Endothelial cell of umbilical vein (primary cell): ENCODE data around the gene ANKRD34C. TPM values are rescaled to one million over a fixed set of nuclear protein-coding genes. Genes with fewer than 3 reads are reported as not detected.

ENCODE experiments used
- BruUV-seq: library from RNA; stranded (reverse); fragments of 400-500 nt; replicated peaks from 2 replicates; lab custom pipeline; 2021; lab: Mats Ljungman, UMichigan
- CTCF ChIA-PET: fragments of 300-600, 350-600 bp; sonication (Branson Sonifier 250); formaldehyde crosslinking; loops from one replicate; lab custom pipeline; 2021; ENCODE audit warnings: antibody characterized with exemption, inconsistent platforms; lab: Charles Lee
- POLR2A ChIA-PET: fragments of 300-600, 350-600 bp; sonication (Branson Sonifier 250); formaldehyde crosslinking; loops from one replicate; lab custom pipeline; 2021; ENCODE audit warnings: antibody characterized with exemption, inconsistent platforms; lab: Charles Lee
- DNase-seq: peaks from one replicate; pipeline ENCODE4 v3.0.0-alpha.2; 2011; ENCODE audit warnings: low read depth, low spot score
- FAIRE-seq: peaks from 2 replicates; lab custom pipeline; 2011; peaks lifted over from hg19 to GRCh38; lab: Jason Lieb, UNC
- H2AFZ ChIP-seq: 2 replicates; pipeline ENCODE4 v1.6.0; 2012; ENCODE audit warnings: low read depth, low read length, control low read depth, inconsistent platforms
- H3K27ac ChIP-seq: 2 replicates; pipeline ENCODE4 v1.5.1; 2011; ENCODE audit warnings: low read depth, mild to moderate bottlenecking, control low read depth, low read length, moderate library complexity; ENCODE audit not compliant: insufficient read depth
- H3K27me3 ChIP-seq, 2 experiments: 2 replicates each; pipeline versions ENCODE4 v1.6.0 to v1.6.1; 2011; ENCODE audit warnings: low read length in 2 of 2, mixed read lengths in 1 of 2; ENCODE audit not compliant: control insufficient read depth in 2 of 2, insufficient read depth in 2 of 2
- H3K36me3 ChIP-seq, 2 experiments: 2 replicates in 1 of 2; 3 replicates in 1 of 2; pipeline ENCODE4 v1.5.1; 2011; ENCODE audit warnings: low read length in 2 of 2, mild to moderate bottlenecking in 1 of 2, moderate library complexity in 1 of 2; ENCODE audit not compliant: control insufficient read depth in 2 of 2, insufficient read depth in 2 of 2; ENCODE audit errors: extremely low read depth in 1 of 2
- H3K4me1 ChIP-seq: 3 replicates; pipeline ENCODE4 v1.5.1; 2011; ENCODE audit warnings: mild to moderate bottlenecking, low read length; ENCODE audit not compliant: control insufficient read depth, insufficient read depth; ENCODE audit errors: extremely low read depth
- H3K4me2 ChIP-seq: 2 replicates; pipeline ENCODE4 v1.6.1; 2011; ENCODE audit warnings: low read length, control low read depth, mixed read lengths; ENCODE audit not compliant: insufficient read depth
- H3K4me3 ChIP-seq, 3 experiments: fragments of 200-600 bp in 1 of 3; sonication (generic), shearing (Covaris generic) in 1 of 3; replicated peaks in 1 of 3; 2 replicates each; pipeline ENCODE4 v1.5.1; 2011 to 2016; ENCODE audit warnings: control low read depth in 3 of 3, low read length in 3 of 3, mild to moderate bottlenecking in 2 of 3, inconsistent platforms in 1 of 3, low read depth in 1 of 3, moderate library complexity in 1 of 3; ENCODE audit not compliant: insufficient read depth in 1 of 3
- H3K79me2 ChIP-seq: 2 replicates; pipeline ENCODE4 v1.6.0; 2012; ENCODE audit warnings: low read length, inconsistent platforms; ENCODE audit not compliant: control insufficient read depth, insufficient read depth
- H3K9ac ChIP-seq: replicated peaks from 2 replicates; pipeline ENCODE3; 2011; ENCODE audit warnings: low read length, control low read depth; ENCODE audit not compliant: insufficient read depth; ENCODE audit errors: extremely low read depth
- H3K9me1 ChIP-seq: replicated peaks from 3 replicates; pipeline ENCODE4 v1.6.0; 2011; ENCODE audit warnings: mild to moderate bottlenecking, low read length; ENCODE audit not compliant: control insufficient read depth, insufficient read depth; ENCODE audit errors: extremely low read depth
- H3K9me3 ChIP-seq: replicated peaks from 2 replicates; pipeline ENCODE4 v1.5.1; 2012; ENCODE audit warnings: low read length, inconsistent platforms; ENCODE audit not compliant: control insufficient read depth, insufficient read depth
- H4K20me1 ChIP-seq: replicated peaks from 2 replicates; pipeline ENCODE3; 2011; ENCODE audit warnings: mild to moderate bottlenecking, low read length; ENCODE audit not compliant: control insufficient read depth, insufficient read depth; ENCODE audit errors: extremely low read depth
- CTCF ChIP-seq, 2 donors: IDR thresholded peaks; 1 replicate in 1 of 2; 2 replicates in 1 of 2; pipeline ENCODE4 v1.5.1; 2011; ENCODE audit warnings: low read length in 2 of 2, mild to moderate bottlenecking in 2 of 2, moderate library complexity in 2 of 2, control low read depth in 1 of 2, inconsistent platforms in 1 of 2, low read depth in 1 of 2; ENCODE audit not compliant: insufficient read depth in 1 of 2; ENCODE audit errors: extremely low read depth in 1 of 2
- FOS ChIP-seq: IDR thresholded peaks from 2 replicates; pipeline ENCODE4 v1.6.1; 2011; ENCODE audit warnings: mild to moderate bottlenecking, low read length, moderate library complexity, borderline replicate concordance; ENCODE audit not compliant: insufficient read depth
- JUN ChIP-seq: IDR thresholded peaks from 2 replicates; pipeline ENCODE4 v1.6.1; 2011; ENCODE audit warnings: borderline replicate concordance, low read depth; ENCODE audit not compliant: insufficient read length, insufficient read depth
- MYC ChIP-seq: IDR thresholded peaks from one replicate; pipeline ENCODE4 v1.6.1; 2011; ENCODE audit warnings: mild to moderate bottlenecking, low read depth, low read length
- POLR2A ChIP-seq: IDR thresholded peaks from 2 replicates; pipeline ENCODE4 v1.6.1; 2012; ENCODE audit warnings: low read depth, mild to moderate bottlenecking, control low read depth, low read length
- POLR2AphosphoS5 ChIP-seq: IDR thresholded peaks from 2 replicates; pipeline ENCODE4 v1.6.1; 2012; ENCODE audit warnings: low read depth, mild to moderate bottlenecking, control low read depth, low read length, moderate library complexity; ENCODE audit not compliant: insufficient read depth
- dilution Hi-C: fragments of 300-500 bp; cut with MboI; formaldehyde crosslinking; loops from one replicate; pipeline ENCODE4 v1.15.0; 2019; ENCODE audit warnings: low sequenced_read_pairs; ENCODE audit not compliant: extremely low pct_ligation_motif_present
- intact Hi-C: fragments of 100-400 bp; cut with micrococcal nuclease; formaldehyde crosslinking; loops from one replicate; pipeline ENCODE4 v1.10.0; 2022
- polyA plus RNA-seq, 4 experiments: library from polyadenylated mRNA; depleted of rRNA in 3 of 4; stranded (reverse) in 3 of 4; unstranded in 1 of 4; fragments of >200 nt; gene quantifications; 2 replicates each; pipeline versions ENCODE4 v1.2.1 to v1.2.3, GENCODE V29; 2011 to 2012; ENCODE audit warnings: missing spikeins in 1 of 4
- total RNA-seq: library from RNA; stranded (reverse); gene quantifications from 2 replicates; pipeline ENCODE4 v1.2.3, GENCODE V29; 2021

ANKRD34C gene
- total and polyA plus RNA-seq, 2 donors (not counting 3 experiments of a cell fraction or from before 2014, with no cell fraction given): not detected

GRCh38 chr15:79308874-79309273, 26.4 kb downstream of the ANKRD34C start:
- no peaks in the 10 kb centered on the region for H4K20me1 ChIP-seq
- no peak overlapping the region for H2AFZ ChIP-seq
- no peak for DNase-seq
- TF ChIP-seq FOS (no peak), MYC (no peak), CTCF (IDR thresholded peaks at IDR 0.05; ENCODE audit: extremely low read depth in 1 of 2, insufficient read depth in 1 of 2, low read depth in 1 of 2, low read length in 2 of 2) (no peak), POLR2A (no peak), JUN (no peak), POLR2AphosphoS5 (no peak)
- no peaks in the 10 kb centered on the region for H3K9me1 ChIP-seq
- no peak overlapping the region for H3K27ac ChIP-seq
- FAIRE-seq: no peak
- intact Hi-C loops: no loop called here
- peaks cover 29% of the 10 kb centered on the region for H3K79me2 ChIP-seq
- POLR2A ChIA-PET: no interaction called here
- dilution Hi-C loops: no loop called here
- H3K36me3 ChIP-seq: peaks cover 5% of the 10 kb centered on the region in 2 experiments
- H3K9me3 ChIP-seq: no peaks in the 10 kb centered on the region
- no peak overlapping the region for H3K9ac ChIP-seq
- CTCF ChIA-PET: interaction anchor here (3.9 kb wide), 1 partner anchor 32 kb away, joined by 27 read pairs; no protein-coding TSS in a partner anchor
- H3K4me3 ChIP-seq: no peak overlapping the region
- H3K4me1 ChIP-seq: peaks cover 16% of the 10 kb centered on the region
- no peak overlapping the region for H3K4me2 ChIP-seq
- BruUV-seq: no TSS peak
- peaks cover 20 to 47% of the 10 kb centered on the region in 2 experiments for H3K27me3 ChIP-seq
